GM13977 (cell line): ENCODE data around the gene TREH.

Experiments used
- DNase-seq: peaks from one replicate; pipeline ENCODE4 v3.0.0; 2012; ENCODE audit warnings: low spot score
- CTCF ChIP-seq: IDR thresholded peaks from 2 replicates; pipeline ENCODE4 v1.5.1; 2012; ENCODE audit warnings: mild to moderate bottlenecking, control low read depth; ENCODE audit not compliant: insufficient read depth; ENCODE audit errors: extremely low read depth, missing control alignments
- in situ Hi-C: fragments of 300-500 bp; cut with MboI; formaldehyde crosslinking; loops from one replicate; pipeline ENCODE4 v1.12.0; 2022; ENCODE audit warnings: low sequenced_read_pairs, low pct_unique_long_range_greater_than_20kb, mixed read lengths, inconsistent platforms; ENCODE audit not compliant: unreplicated experiment

TREH gene

DNA sequence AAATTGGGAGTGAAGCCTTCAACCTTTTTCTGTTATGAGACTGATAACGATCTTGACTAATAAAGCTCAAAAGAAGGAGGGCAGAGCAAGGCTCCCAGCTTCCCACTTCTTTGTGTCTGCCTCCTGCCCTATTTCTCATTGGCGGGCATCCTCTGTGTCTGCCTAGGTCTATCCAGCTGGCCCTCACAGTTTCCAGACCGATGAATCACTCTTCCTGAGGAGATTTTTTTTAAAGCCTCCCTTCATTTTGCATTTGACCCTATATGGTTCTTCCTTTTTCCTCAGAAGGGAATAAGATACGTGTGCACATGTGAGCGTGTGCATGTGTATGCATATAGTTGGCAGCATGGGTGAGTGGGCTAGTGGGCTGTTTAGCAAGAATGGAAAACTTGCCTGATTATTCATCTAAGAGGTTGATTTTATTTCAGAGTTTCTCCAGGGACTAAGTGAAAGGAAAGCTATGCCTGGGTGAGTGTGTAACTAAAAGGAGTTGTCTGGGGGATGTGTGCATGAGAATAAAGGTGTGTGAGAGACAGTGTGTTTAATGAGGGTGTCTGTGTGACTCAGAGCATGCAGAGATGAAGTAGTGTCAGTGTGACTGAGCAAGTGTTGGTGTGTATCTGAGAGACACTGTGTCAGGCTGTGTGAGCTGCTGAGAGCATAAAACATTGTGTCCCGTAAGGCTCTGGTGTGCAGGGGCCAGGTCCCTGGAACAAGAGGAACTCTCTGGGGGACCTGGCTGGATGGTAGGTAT is 59.8 kb downstream of the TREH start:
- in situ Hi-C loops: no loop called here
- TF ChIP-seq CTCF: no peak
- DNase-seq: no peak

GRCh38 chr11:118618991-118619375 is 60.5 kb downstream of the TREH start:
- no peak for TF ChIP-seq CTCF
- no peak for DNase-seq
- in situ Hi-C loops: no loop called here

DNA sequence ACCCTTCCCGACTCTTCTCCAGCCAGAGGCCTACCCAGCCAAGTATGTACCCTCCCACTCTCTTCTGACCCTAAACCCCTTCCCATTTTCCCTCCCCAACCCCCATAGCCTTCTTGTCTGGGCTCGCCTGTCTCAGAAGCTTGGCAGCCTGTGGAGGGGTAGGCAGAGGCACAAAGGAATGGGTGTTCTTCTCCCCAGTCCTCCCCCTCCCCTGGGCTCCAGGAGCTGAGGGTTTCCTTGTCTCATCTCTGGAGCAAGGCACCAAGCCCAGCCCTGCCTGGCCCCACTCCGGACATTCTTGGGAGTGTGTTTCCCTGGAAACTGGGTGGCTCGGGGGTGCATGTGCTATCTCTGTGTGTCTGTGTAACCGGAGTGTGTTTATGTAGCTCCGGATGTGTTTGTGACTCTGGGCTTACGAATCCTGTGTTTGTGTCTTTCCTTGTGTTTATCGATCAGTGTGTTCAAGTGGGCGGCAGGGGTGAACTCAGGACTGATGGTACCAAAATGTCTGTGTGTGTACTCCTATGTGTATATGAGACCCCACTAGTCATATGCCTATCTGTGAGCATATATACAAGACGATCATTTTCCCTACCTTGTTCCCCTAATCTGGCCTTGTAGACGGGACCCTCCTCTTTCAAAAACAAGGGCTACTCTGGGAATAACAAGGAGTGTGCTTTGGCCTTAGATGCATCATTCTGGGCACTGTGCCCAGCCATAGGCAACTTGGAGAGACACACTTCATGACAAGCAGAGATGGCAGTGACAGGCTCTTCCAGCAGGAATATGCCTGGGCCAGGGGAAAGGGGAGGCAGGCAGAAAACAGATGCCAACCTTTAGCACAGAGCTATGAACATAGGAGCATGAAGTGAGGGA is 61.1 kb downstream of the TREH start:
- in situ Hi-C loops: no loop called here
- DNase-seq: no peak
- TF ChIP-seq CTCF: no peak

- in situ Hi-C loops: no loop called here
- TF ChIP-seq CTCF: no peak
These were observed 63.5 kb downstream of the TREH start for GRCh38 chr11:118615976-118616371.

GRCh38 chr11:118615282-118615975 is 64.0 kb downstream of the TREH start:
- no peak for DNase-seq
- no peak for TF ChIP-seq CTCF
- in situ Hi-C loops: no loop called here

More at GRCh38 chr11:118615976-118616371, 63.5 kb downstream of the TREH start:
- DNase-seq: no peak

GRCh38 chr11:118614511-118614910 is 64.9 kb downstream of the TREH start:
- no peak for TF ChIP-seq CTCF
- DNase-seq: no peak
- in situ Hi-C loops: no loop called here
